Neural cell (in vitro differentiated cells): ENCODE measurements around the gene FOXO6.

ENCODE experiments used
- CTCF ChIP-seq: fragments of 450-650 bp; IDR thresholded peaks from 2 replicates; pipeline ENCODE4 v1.5.1; 2014; ENCODE audit warnings: antibody characterized with exemption, mild to moderate bottlenecking, moderate library complexity; ENCODE audit not compliant: poor library complexity, severe bottlenecking
- POLR2AphosphoS5 ChIP-seq: IDR thresholded peaks from 2 replicates; pipeline ENCODE4 v1.6.1; 2012

GRCh38 chr1:41370225-41370624 lies 9.0 kb downstream of the FOXO6 start:
- TF ChIP-seq CTCF (no peak), POLR2AphosphoS5 (no peak)
